Islet of Langerhans (tissue), 1 donor: ENCODE measurements around the gene PABPC4L.
"Not testable (repeated sequence)": the region's sequence is repeated elsewhere in the genome, so short reads cannot be mapped to it uniquely, and the experiment has no call there.

Experiments used
- FAIRE-seq: peaks from one replicate; lab custom pipeline; 2011; peaks lifted over from hg19 to GRCh38; lab: Jason Lieb, UNC

PABPC4L gene

GRCh38 chr4:134201216-134202161 is at the start of gene PABPC4L:
TSS of gene PABPC4L (minus strand) at chr4:134201789. CDS start at chr4:134201019, 770 bp downstream.
- no peak for FAIRE-seq

- FAIRE-seq = no peak
Measured at GRCh38 chr4:134251322-134251721, 49.7 kb upstream of the PABPC4L start.

- no peak for FAIRE-seq
Measured at GRCh38 chr4:134243742-134244713, 42.4 kb upstream of the PABPC4L start.

GRCh38 chr4:134219043-134219442 is 17.5 kb upstream of the PABPC4L start:
- no peak for FAIRE-seq

- no peak for FAIRE-seq
Measured at GRCh38 chr4:134216411-134216810, 14.8 kb upstream of the PABPC4L start.

GRCh38 chr4:134215620-134216344 is 14.2 kb upstream of the PABPC4L start:
- no peak for FAIRE-seq

- not testable (repeated sequence) for FAIRE-seq
Measured at GRCh38 chr4:134207955-134208354, 6.4 kb upstream of the PABPC4L start.

GRCh38 chr4:134202166-134202956 is 772 bp upstream of the PABPC4L start:
- no peak for FAIRE-seq

GRCh38 chr4:134200811-134201215 is 776 bp downstream of the PABPC4L start:
- no peak for FAIRE-seq

GRCh38 chr4:134189949-134190348 is 11.6 kb downstream of the PABPC4L start:
- FAIRE-seq = no peak

- FAIRE-seq = no peak
Measured at GRCh38 chr4:134189480-134189879, 12.1 kb downstream of the PABPC4L start.

GRCh38 chr4:134178706-134179105 is 22.9 kb downstream of the PABPC4L start:
- no peak for FAIRE-seq

GRCh38 chr4:134174271-134174670 is 27.3 kb downstream of the PABPC4L start:
- no peak for FAIRE-seq

GRCh38 chr4:134160211-134160610 is 41.4 kb downstream of the PABPC4L start:
- FAIRE-seq = no peak

- FAIRE-seq = no peak
Measured at GRCh38 chr4:134154097-134154496, 47.5 kb downstream of the PABPC4L start.

GRCh38 chr4:134147941-134148340 is 53.6 kb downstream of the PABPC4L start:
- no peak for FAIRE-seq
